Mesenchymal stem cell (in vitro differentiated cells and primary cell): ENCODE data around the gene ELFN2.
A peak's percentile ranks its signal among the peaks of the same experiment; 100 is the strongest.

Experiments used
- DNase-seq: peaks from one replicate; pipeline ENCODE4 v3.0.0-alpha.2; 2013
- H2AFZ ChIP-seq: one replicate; pipeline ENCODE4 v1.6.1; 2013; ENCODE audit warnings: low read depth, mild to moderate bottlenecking, control low read depth, inconsistent platforms, low read length, moderate library complexity
- H2AK5ac ChIP-seq: 2 replicates; pipeline ENCODE4 v1.6.1; 2013; ENCODE audit warnings: low read length, moderate library complexity, mild to moderate bottlenecking, inconsistent platforms; ENCODE audit not compliant: severe bottlenecking
- H2BK120ac ChIP-seq: one replicate; pipeline ENCODE4 v1.6.1; 2013; ENCODE audit warnings: low read depth, mild to moderate bottlenecking, inconsistent platforms, low read length, moderate library complexity
- H2BK12ac ChIP-seq, 2 experiments: one replicate each; pipeline ENCODE4 v1.6.1; 2013; ENCODE audit warnings: inconsistent platforms in 2 of 2, low read length in 2 of 2, mild to moderate bottlenecking in 2 of 2, moderate library complexity in 2 of 2, control low read depth in 1 of 2
- H2BK15ac ChIP-seq: one replicate; pipeline ENCODE4 v1.6.1; 2013; ENCODE audit warnings: mild to moderate bottlenecking, low read depth, inconsistent platforms; ENCODE audit not compliant: poor library complexity, severe bottlenecking
- H2BK5ac ChIP-seq: 2 replicates; pipeline ENCODE4 v1.6.1; 2013; ENCODE audit warnings: low read depth, mild to moderate bottlenecking, low read length, control low read depth, inconsistent platforms; ENCODE audit not compliant: poor library complexity, severe bottlenecking
- H3K14ac ChIP-seq, 2 experiments: one replicate each; pipeline ENCODE4 v1.6.1; 2013; ENCODE audit warnings: inconsistent platforms in 2 of 2, low read length in 2 of 2, control low read depth in 1 of 2, mild to moderate bottlenecking in 1 of 2, moderate library complexity in 1 of 2
- H3K18ac ChIP-seq, 2 experiments: one replicate each; pipeline ENCODE4 v1.6.1; 2013; ENCODE audit warnings: inconsistent platforms in 2 of 2, low read length in 2 of 2, control low read depth in 1 of 2, low read depth in 1 of 2, mild to moderate bottlenecking in 1 of 2
- H3K23ac ChIP-seq, 2 experiments: one replicate each; pipeline ENCODE4 v1.6.1; 2013; ENCODE audit warnings: inconsistent platforms in 2 of 2, low read length in 2 of 2, mild to moderate bottlenecking in 2 of 2, moderate library complexity in 2 of 2, control low read depth in 1 of 2
- H3K27ac ChIP-seq: 2 replicates; pipeline ENCODE4 v1.5.1; 2013; ENCODE audit warnings: mild to moderate bottlenecking, moderate library complexity, low read length, control low read depth, inconsistent platforms; ENCODE audit not compliant: poor library complexity, severe bottlenecking
- H3K27me3 ChIP-seq, 2 experiments: 2 replicates each; pipeline versions ENCODE4 v1.6.1 to v1.7.0; 2013; ENCODE audit warnings: low read length in 2 of 2, mild to moderate bottlenecking in 2 of 2, moderate library complexity in 2 of 2, control low read depth in 1 of 2, inconsistent platforms in 1 of 2; ENCODE audit not compliant: control insufficient read depth in 1 of 2, insufficient read depth in 1 of 2
- H3K36me3 ChIP-seq, 2 experiments: 2 replicates each; pipeline versions ENCODE4 v1.6.1 to v1.7.0; 2013; ENCODE audit warnings: low read length in 2 of 2, control low read depth in 1 of 2, inconsistent platforms in 1 of 2, low read depth in 1 of 2, mild to moderate bottlenecking in 1 of 2; ENCODE audit not compliant: insufficient read depth in 2 of 2, control insufficient read depth in 1 of 2
- H3K4ac ChIP-seq, 2 experiments: one replicate each; pipeline ENCODE4 v1.6.1; 2013; ENCODE audit warnings: inconsistent platforms in 2 of 2, low read length in 2 of 2, mild to moderate bottlenecking in 2 of 2, moderate library complexity in 2 of 2, control low read depth in 1 of 2, low read depth in 1 of 2
- H3K4me1 ChIP-seq: 2 replicates; pipeline ENCODE4 v1.6.1; 2013; ENCODE audit warnings: low read depth, low read length, control low read depth; ENCODE audit not compliant: control insufficient read depth, insufficient read depth
- H3K4me2 ChIP-seq: 2 replicates; pipeline ENCODE4 v1.6.1; 2013; ENCODE audit warnings: low read length, mild to moderate bottlenecking, inconsistent platforms; ENCODE audit not compliant: poor library complexity, severe bottlenecking
- H3K4me3 ChIP-seq, 2 experiments: 2 replicates each; pipeline versions ENCODE4 v1.5.1 to v1.7.0; 2013; ENCODE audit warnings: low read length in 2 of 2, mild to moderate bottlenecking in 2 of 2, control low read depth in 1 of 2, low read depth in 1 of 2; ENCODE audit not compliant: insufficient read depth in 1 of 2
- H3K79me1 ChIP-seq: replicated peaks from 2 replicates; pipeline ENCODE4 v1.6.1; 2013; ENCODE audit warnings: mild to moderate bottlenecking, control low read depth, low read length, inconsistent platforms; ENCODE audit not compliant: poor library complexity, severe bottlenecking
- H3K9ac ChIP-seq: 2 replicates; pipeline ENCODE4 v1.7.0; 2013; ENCODE audit warnings: mild to moderate bottlenecking, low read length, moderate library complexity
- H3K9me3 ChIP-seq: 2 replicates; pipeline ENCODE4 v1.7.0; 2013; ENCODE audit warnings: mild to moderate bottlenecking, low read length; ENCODE audit not compliant: control insufficient read depth
- H4K8ac ChIP-seq: one replicate; pipeline ENCODE4 v1.6.1; 2013; ENCODE audit warnings: inconsistent platforms, mild to moderate bottlenecking, low read length, moderate library complexity
- H4K91ac ChIP-seq: one replicate; pipeline ENCODE4 v1.6.1; 2013; ENCODE audit warnings: mild to moderate bottlenecking, low read length, inconsistent platforms
- WGBS: methylation state at CpG from one replicate; pipeline ENCODE4 v1.1.7; 2013; ENCODE audit warnings: mixed read lengths; 5-methylcytosine and 5-hydroxymethylcytosine counted together

The ELFN2 gene

DNA sequence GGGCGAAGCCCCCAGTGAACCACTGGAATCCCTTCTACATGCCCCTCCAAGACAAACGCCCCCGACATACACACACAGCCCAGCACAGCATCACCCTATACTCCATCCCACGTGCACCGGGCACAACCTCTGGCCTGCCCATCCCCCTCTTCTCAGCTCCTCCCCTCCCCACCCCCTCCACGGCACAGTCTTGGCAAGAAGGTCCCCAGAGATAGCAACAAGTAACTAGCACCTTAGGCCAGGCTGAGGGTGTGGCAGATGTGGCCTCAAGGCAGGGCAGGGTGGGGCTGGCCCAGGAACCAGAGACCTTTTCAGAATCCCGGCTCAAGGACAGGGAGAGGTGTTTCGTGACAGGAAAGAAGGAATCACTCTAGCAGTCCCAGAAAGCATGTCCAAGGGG lies 90.7 kb downstream of the ELFN2 start:
- H2AFZ ChIP-seq: no peak overlapping the region
- no peak overlapping the region for H3K23ac ChIP-seq
- DNase-seq: no peak
- no peak overlapping the region for H3K14ac ChIP-seq
- no peak overlapping the region for H3K4me2 ChIP-seq
- WGBS: 57% methylated on average over 8 of the region's 8 CpGs
- H2BK120ac ChIP-seq: no peak overlapping the region
- no peaks in the 10 kb centered on the region for H3K9me3 ChIP-seq
- no peaks in the 10 kb centered on the region for H3K79me1 ChIP-seq
- H2BK12ac ChIP-seq: peak overlapping the region in 1 of 2 experiments; percentile 35
- peaks cover 45% of the 10 kb centered on the region for H3K4me1 ChIP-seq
- H2BK5ac ChIP-seq: no peak overlapping the region
- peak overlapping the region; percentile 25 for H2AK5ac ChIP-seq
- H3K4me3 ChIP-seq: no peak overlapping the region
- no peak overlapping the region for H2BK15ac ChIP-seq
- H3K4ac ChIP-seq: no peak overlapping the region
- H3K27ac ChIP-seq: no peak overlapping the region
- H4K91ac ChIP-seq: no peak overlapping the region
- H3K27me3 ChIP-seq: peaks cover 0 to 71% of the 10 kb centered on the region in 2 experiments
- H3K36me3 ChIP-seq: peaks cover 0 to 3% of the 10 kb centered on the region in 2 experiments
- no peak overlapping the region for H3K18ac ChIP-seq
- no peak overlapping the region for H4K8ac ChIP-seq
- no peak overlapping the region for H3K9ac ChIP-seq

DNA sequence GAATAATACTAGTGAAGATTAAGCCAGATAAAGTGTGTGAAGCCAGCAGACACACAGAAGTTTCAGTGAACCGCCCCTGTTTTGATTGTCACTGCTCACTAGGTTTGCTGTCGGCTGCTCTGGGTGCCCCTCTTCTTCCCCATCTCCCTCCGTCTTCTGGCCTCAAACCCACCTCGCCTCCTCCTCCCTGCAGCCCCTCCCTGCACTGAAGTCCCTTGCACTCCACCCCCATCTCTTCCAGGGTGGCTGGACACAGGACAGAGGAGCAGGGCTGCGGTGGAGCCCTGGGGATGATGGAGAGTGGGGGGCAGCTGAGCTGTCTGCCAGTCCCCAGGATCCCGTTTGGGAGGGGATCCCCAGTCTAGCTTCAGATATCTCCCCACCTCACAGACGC lies 91.5 kb downstream of the ELFN2 start:
- Histone ChIP-seq H2BK5ac (no peak overlapping the region), H3K23ac (no peak overlapping the region), H2AFZ (no peak overlapping the region), H3K79me1 (no peaks in the 10 kb centered on the region), H2BK120ac (no peak overlapping the region), H3K14ac (no peak overlapping the region), H2BK15ac (no peak overlapping the region), H3K18ac (no peak overlapping the region), H3K4me2 (no peak overlapping the region), H2AK5ac (no peak overlapping the region), H3K27me3 (peaks cover 0 to 67% of the 10 kb centered on the region in 2 experiments), H4K8ac (no peak overlapping the region), H3K9ac (no peak overlapping the region), H3K36me3 (no peaks in the 10 kb centered on the region), H3K9me3 (no peaks in the 10 kb centered on the region), H4K91ac (no peak overlapping the region), H3K4me3 (no peak overlapping the region), H2BK12ac (no peak overlapping the region), H3K27ac (no peak overlapping the region), H3K4ac (no peak overlapping the region), H3K4me1 (peaks cover 53% of the 10 kb centered on the region)
- DNase-seq: no peak
- 11% methylated on average over 2 of the region's 7 CpGs for WGBS

DNA sequence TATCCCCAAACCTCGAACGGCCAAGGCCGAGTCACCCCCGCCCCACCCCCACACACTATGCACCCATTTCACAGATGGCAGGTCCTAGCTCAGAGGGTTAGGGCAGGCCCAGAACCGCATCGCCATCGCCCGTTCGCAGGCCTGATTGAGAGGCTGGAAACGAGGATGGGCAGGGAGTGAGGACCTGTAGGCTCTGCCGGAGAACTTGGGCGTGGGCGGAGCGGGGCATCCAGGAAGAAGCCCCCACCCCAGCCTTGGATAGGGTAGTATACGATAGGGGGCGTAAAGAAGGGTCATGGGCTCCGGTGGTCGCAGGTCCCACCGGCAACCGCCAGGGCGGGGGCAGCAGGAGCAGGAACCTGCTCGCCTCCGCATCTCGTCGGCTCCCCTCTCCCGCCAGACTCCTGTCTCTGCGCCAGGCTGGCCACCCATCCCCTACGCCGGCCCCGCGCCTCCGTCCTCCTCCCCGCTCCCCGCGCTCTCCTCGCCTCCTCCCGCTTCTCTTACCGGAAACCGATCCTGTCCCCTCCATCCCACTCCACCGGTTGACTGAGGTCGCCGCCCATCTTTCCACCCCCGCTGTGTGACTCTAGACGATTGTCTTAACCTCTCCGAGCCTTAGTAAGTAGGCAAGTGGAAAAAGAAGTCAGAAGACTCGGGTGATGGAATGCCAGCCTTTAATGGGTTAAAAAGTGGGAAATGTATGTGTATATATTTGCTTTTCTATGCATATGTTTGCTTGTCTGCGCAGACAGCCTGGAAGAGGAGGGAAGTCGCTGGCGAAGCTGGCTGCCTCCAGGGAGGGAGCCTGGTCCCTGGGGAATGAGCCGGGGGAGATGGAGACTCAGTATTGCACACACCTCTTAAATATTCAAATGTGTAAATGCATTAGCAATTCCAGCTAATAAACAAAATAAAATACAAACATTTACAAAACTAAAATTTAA lies 92.1 kb downstream of the ELFN2 start:
- H3K36me3 ChIP-seq: no peaks in the 10 kb centered on the region
- H3K27me3 ChIP-seq: peaks cover 0 to 60% of the 10 kb centered on the region in 2 experiments
- peak overlapping the region; percentile 24 for H4K8ac ChIP-seq
- H4K91ac ChIP-seq: peak overlapping the region; percentile 34
- no peak overlapping the region for H2BK5ac ChIP-seq
- H3K4me3 ChIP-seq: peak overlapping the region; percentile 18 to 32
- H3K79me1 ChIP-seq: no peaks in the 10 kb centered on the region
- H3K14ac ChIP-seq: no peak overlapping the region
- H2BK12ac ChIP-seq: peak overlapping the region; percentile 18 to 55
- H2BK15ac ChIP-seq: peak overlapping the region; percentile 56
- H3K4me2 ChIP-seq: peak overlapping the region; percentile 59
- peak overlapping the region; percentile 15 for H3K27ac ChIP-seq
- H3K18ac ChIP-seq: peak overlapping the region in 1 of 2 experiments; percentile 38
- no peak overlapping the region for H3K23ac ChIP-seq
- 3% methylated on average over 35 of the region's 50 CpGs for WGBS
- H3K9ac ChIP-seq: no peak overlapping the region
- H3K4me1 ChIP-seq: peaks cover 58% of the 10 kb centered on the region
- no peak overlapping the region for H2BK120ac ChIP-seq
- no peak overlapping the region for H3K4ac ChIP-seq
- no peaks in the 10 kb centered on the region for H3K9me3 ChIP-seq
- no peak overlapping the region for H2AFZ ChIP-seq
- no peak for DNase-seq
- H2AK5ac ChIP-seq: peak overlapping the region; percentile 4

DNA sequence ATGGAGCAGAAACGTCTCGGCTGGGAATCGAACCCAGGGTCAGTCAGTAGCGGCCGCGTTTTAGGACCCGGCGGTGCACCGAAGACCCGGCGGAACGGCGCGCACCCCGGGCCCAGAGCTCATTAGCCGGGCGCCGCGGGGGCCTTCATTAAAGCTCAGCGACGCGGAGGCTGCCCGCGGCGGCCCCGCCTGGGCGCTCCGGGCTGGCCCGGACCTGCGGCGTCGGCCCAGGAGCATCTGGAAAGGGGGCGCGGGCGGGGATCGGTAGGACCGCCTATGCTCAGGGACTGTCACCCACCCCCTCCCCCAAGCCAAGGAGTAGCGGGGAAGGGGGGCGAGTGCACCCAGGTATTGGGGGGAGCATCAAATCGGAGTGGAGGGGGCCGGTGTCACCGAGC lies 92.8 kb downstream of the ELFN2 start:
- Histone ChIP-seq H3K4me1 (peaks cover 65% of the 10 kb centered on the region), H3K27me3 (peaks cover 0 to 54% of the 10 kb centered on the region in 2 experiments), H3K4me2 (peak overlapping the region; percentile 59), H3K9me3 (no peaks in the 10 kb centered on the region), H4K91ac (peak overlapping the region; percentile 34), H2BK120ac (no peak overlapping the region), H4K8ac (peak overlapping the region; percentile 32), H3K9ac (no peak overlapping the region), H3K4ac (no peak overlapping the region), H3K27ac (no peak overlapping the region), H3K36me3 (no peaks in the 10 kb centered on the region), H2AK5ac (peak overlapping the region; percentile 32), H3K4me3 (no peak overlapping the region), H2AFZ (peak overlapping the region; percentile 15), H3K79me1 (no peaks in the 10 kb centered on the region), H2BK15ac (peak overlapping the region; percentile 56), H2BK5ac (no peak overlapping the region), H3K18ac (peak overlapping the region in 1 of 2 experiments; percentile 6), H3K14ac (peak overlapping the region in 1 of 2 experiments; percentile 7), H3K23ac (no peak overlapping the region), H2BK12ac (peak overlapping the region in 1 of 2 experiments; percentile 55)
- WGBS: 4% methylated on average over 27 of the region's 42 CpGs
- DNase-seq: no peak
